HG02885 (cell line): ENCODE measurements around the gene UBE2Q1.

Source experiments
- ATAC-seq: cut with Tn5 transposase; IDR thresholded peaks from one replicate; pipeline ENCODE4 v1.9.1; 2021; ENCODE audit warnings: mild to moderate bottlenecking; ENCODE audit not compliant: unreplicated experiment, poor library complexity

Gene UBE2Q1

GRCh38 chr1:154520333-154520732 lies 38.1 kb downstream of the UBE2Q1 start:
- ATAC-seq: no peak

GRCh38 chr1:154519591-154519991 lies 38.9 kb downstream of the UBE2Q1 start:
- ATAC-seq: no peak

- no peak for ATAC-seq
These were observed 40.8 kb downstream of the UBE2Q1 start for GRCh38 chr1:154517661-154518060.

DNA sequence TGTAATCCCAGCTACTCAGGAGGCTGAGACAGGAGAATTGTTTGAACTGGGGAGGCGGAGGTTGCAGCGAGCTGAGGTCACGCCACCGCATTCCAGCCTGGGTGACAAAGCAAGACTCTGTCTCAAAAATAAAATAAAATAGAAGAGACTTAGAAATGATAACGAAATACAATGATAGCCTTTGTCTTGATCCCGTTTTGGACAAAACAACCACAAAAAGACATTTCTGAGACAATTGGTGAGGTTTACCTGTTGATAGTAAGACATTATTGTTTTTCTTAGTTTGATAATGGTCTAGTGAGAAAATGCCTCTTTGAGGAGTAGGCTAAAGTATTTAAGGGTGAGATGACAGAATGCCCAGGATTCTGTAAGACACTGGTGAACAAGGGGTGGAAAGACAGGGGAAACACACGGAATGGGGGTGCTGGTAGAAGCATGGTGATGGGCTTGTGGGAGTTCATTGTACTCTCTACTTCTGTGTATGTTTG lies 44.4 kb downstream of the UBE2Q1 start:
- ATAC-seq: no peak

- no peak for ATAC-seq
These were observed 45.7 kb downstream of the UBE2Q1 start for GRCh38 chr1:154512760-154513159.

DNA sequence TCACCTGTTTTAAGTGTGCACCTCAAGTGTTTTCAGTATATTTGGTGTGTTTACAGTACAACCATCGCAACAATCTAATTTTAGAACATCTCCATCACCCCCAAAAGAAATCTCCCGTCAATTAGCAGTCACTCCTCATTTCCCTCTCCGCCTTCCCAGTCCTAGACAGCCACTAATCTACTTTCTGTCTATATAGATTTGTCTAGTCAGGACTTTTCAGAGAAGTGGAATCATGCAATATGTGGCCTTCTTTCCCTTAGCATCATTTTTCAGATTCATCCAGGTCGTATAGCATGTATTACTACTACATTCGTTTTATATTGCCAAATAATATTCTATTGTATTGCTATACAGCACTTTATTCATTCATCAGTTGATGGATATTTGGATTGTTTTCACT lies 54.6 kb downstream of the UBE2Q1 start:
- no peak for ATAC-seq

DNA sequence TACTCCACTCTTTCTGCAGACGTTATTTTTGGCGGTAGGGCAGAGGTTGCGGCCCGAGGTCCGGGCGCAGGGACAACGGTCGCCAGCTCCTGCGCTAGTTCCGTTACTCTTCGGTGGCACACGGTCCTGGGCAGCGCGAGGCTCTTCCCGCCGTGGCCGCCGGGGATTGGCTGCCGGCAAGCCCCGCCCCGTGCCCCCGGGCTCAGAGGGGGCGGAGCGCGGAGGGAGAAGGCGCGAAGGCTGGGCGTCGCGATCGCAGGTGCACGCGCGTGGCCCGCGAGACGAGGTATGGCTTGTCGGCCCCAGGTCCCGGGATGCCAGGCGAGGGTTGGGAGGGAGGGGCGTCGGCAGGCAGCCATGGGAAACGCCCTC lies 55.7 kb downstream of the UBE2Q1 start:
- ATAC-seq: no peak

DNA sequence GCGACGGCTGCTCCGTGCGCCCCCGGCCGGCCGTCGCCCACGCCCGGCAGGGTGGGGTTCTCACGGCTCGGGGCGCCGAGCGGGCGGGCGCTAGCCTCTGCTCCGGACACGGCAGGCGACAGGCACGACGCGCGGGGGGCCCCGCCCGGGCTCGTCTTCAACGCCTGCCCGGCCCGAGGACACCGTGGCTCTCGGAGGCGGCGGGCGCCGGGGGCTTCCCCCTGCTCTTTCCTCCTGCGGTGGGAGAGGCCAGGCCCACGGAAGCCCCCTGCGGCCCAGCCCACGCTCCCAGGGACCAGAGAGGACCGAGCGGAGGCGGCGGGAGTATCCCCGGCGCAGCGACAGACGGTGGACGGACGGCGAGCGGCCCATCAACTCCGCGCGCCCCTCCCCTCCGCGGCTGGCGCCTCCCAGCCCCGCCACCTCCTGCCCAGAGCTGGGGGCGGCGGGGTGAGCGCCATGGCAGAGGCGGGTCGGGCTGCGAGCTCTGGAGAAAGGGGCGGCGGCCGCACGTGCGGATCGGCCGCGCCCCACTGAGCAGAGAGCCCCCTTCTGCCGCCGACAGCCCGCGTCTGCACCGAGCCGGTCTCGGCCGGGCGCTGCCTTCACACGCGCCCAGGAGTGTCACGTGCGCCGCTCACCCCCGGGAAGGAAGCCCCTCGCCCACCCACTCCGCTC lies 56.3 kb downstream of the UBE2Q1 start, which contains the start of the genes SHE and TDRD10:
TSS of gene SHE (minus strand) at position 347 of the 678 bp plus-strand sequence. CDS start 386 bp downstream, outside the sequence.
TSS of gene TDRD10 (plus strand) at position 154 of the 678 bp plus-strand sequence. CDS start 4,685 bp downstream, outside the sequence.
- no peak for ATAC-seq

- no peak for ATAC-seq
These were observed 56.9 kb downstream of the UBE2Q1 start for GRCh38 chr1:154501423-154502065.

- no peak for ATAC-seq
These were observed 57.9 kb downstream of the UBE2Q1 start for GRCh38 chr1:154500533-154500932.

DNA sequence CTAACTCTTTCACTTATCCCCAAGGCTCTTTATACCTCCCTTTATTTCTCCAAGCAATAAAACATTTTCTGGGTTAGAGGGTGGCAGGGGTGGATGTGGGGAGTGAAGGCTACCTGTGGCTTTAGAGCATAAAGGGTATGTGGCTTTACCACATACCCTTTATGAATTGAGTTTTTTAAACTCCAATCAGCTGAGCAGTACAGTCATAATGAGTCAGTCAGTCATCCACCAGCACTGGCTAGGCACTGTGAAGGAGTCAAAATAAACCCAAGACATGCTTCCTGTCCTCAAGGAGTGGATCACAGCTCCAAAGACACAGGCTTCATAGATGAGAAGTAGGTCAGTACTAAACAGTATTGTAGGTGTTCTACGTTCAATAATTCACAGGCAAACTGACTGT lies 59.0 kb downstream of the UBE2Q1 start:
- ATAC-seq: no peak
